Measurements from ENCODE around the gene EWSR1.
"Not testable (repeated sequence)": the region's sequence is repeated elsewhere in the genome, so short reads cannot be mapped to it uniquely, and the experiment has no call there.

Gene EWSR1

GRCh38 chr22:29342577-29343312, 74.7 kb downstream of the EWSR1 start:
- H3K4me3 Mint-ChIP-seq, result no peak overlapping the region
- intact Hi-C loops (cut with micrococcal nuclease), result no loop called here
- no peaks in the 10 kb centered on the region for H3K27me3 Mint-ChIP-seq
- H3K9me3 Mint-ChIP-seq, result no peaks in the 10 kb centered on the region
- H3K36me3 Mint-ChIP-seq (ENCODE audit: low read depth), result peaks cover 100% of the 10 kb centered on the region
- H3K27ac Mint-ChIP-seq, result no peak overlapping the region
- peaks cover 33% of the 10 kb centered on the region for H3K4me1 Mint-ChIP-seq (ENCODE audit: low read depth)

- H3K27ac Mint-ChIP-seq, result no peak overlapping the region
- H3K4me3 Mint-ChIP-seq, result no peak overlapping the region
- no peaks in the 10 kb centered on the region for H3K9me3 Mint-ChIP-seq
- peaks cover 32% of the 10 kb centered on the region for H3K4me1 Mint-ChIP-seq (ENCODE audit: low read depth)
- H3K27me3 Mint-ChIP-seq, result no peaks in the 10 kb centered on the region
- H3K36me3 Mint-ChIP-seq (ENCODE audit: low read depth), result peaks cover 100% of the 10 kb centered on the region
- intact Hi-C loops (cut with micrococcal nuclease), result no loop called here
These were observed 75.3 kb downstream of the EWSR1 start for GRCh38 chr22:29343313-29343805.

- Mint-ChIP-seq H3K36me3 (ENCODE audit: low read depth) (peaks cover 100% of the 10 kb centered on the region), H3K27ac (no peak overlapping the region), H3K4me1 (ENCODE audit: low read depth) (peaks cover 25% of the 10 kb centered on the region), H3K4me3 (no peak overlapping the region), H3K27me3 (no peaks in the 10 kb centered on the region), H3K9me3 (no peaks in the 10 kb centered on the region)
- intact Hi-C loops (cut with micrococcal nuclease), result no loop called here
These were observed 76.1 kb downstream of the EWSR1 start for GRCh38 chr22:29344137-29344536.

GRCh38 chr22:29344889-29345288, 76.8 kb downstream of the EWSR1 start:
- Mint-ChIP-seq H3K4me1 (ENCODE audit: low read depth) (peaks cover 20% of the 10 kb centered on the region), H3K36me3 (ENCODE audit: low read depth) (peaks cover 100% of the 10 kb centered on the region)
- intact Hi-C loops (cut with micrococcal nuclease); H3K27ac Mint-ChIP-seq; H3K9me3 Mint-ChIP-seq; H3K4me3 Mint-ChIP-seq; H3K27me3 Mint-ChIP-seq: not testable (repeated sequence)

GRCh38 chr22:29345932-29346331, 77.9 kb downstream of the EWSR1 start:
- intact Hi-C loops (cut with micrococcal nuclease), result no loop called here
- peaks cover 20% of the 10 kb centered on the region for H3K4me1 Mint-ChIP-seq (ENCODE audit: low read depth)
- H3K9me3 Mint-ChIP-seq, result no peaks in the 10 kb centered on the region
- H3K36me3 Mint-ChIP-seq (ENCODE audit: low read depth), result peaks cover 100% of the 10 kb centered on the region
- no peaks in the 10 kb centered on the region for H3K27me3 Mint-ChIP-seq
- H3K27ac Mint-ChIP-seq, result no peak overlapping the region
- no peak overlapping the region for H3K4me3 Mint-ChIP-seq

GRCh38 chr22:29346659-29347058, 78.6 kb downstream of the EWSR1 start:
- Mint-ChIP-seq H3K4me3 (no peak overlapping the region), H3K4me1 (ENCODE audit: low read depth) (peaks cover 20% of the 10 kb centered on the region), H3K9me3 (no peaks in the 10 kb centered on the region), H3K36me3 (ENCODE audit: low read depth) (peaks cover 100% of the 10 kb centered on the region), H3K27me3 (no peaks in the 10 kb centered on the region), H3K27ac (no peak overlapping the region)
- intact Hi-C loops (cut with micrococcal nuclease), result no loop called here

GRCh38 chr22:29348041-29348440, 80.0 kb downstream of the EWSR1 start:
- no peak overlapping the region for H3K27ac Mint-ChIP-seq
- H3K9me3 Mint-ChIP-seq, result no peaks in the 10 kb centered on the region
- no peaks in the 10 kb centered on the region for H3K27me3 Mint-ChIP-seq
- H3K4me3 Mint-ChIP-seq, result no peak overlapping the region
- peaks cover 19% of the 10 kb centered on the region for H3K4me1 Mint-ChIP-seq (ENCODE audit: low read depth)
- intact Hi-C loops (cut with micrococcal nuclease), result no loop called here
- peaks cover 100% of the 10 kb centered on the region for H3K36me3 Mint-ChIP-seq (ENCODE audit: low read depth)

- H3K27ac Mint-ChIP-seq, result no peak overlapping the region
- intact Hi-C loops (cut with micrococcal nuclease), result no loop called here
- no peaks in the 10 kb centered on the region for H3K9me3 Mint-ChIP-seq
- H3K4me1 Mint-ChIP-seq (ENCODE audit: low read depth), result peaks cover 17% of the 10 kb centered on the region
- H3K4me3 Mint-ChIP-seq, result no peak overlapping the region
- H3K27me3 Mint-ChIP-seq, result no peaks in the 10 kb centered on the region
- peaks cover 100% of the 10 kb centered on the region for H3K36me3 Mint-ChIP-seq (ENCODE audit: low read depth)
These were observed 80.9 kb downstream of the EWSR1 start for GRCh38 chr22:29348956-29349355.

All from dendritic cell treated with granulocyte-macrophage colony-stimulating factor and Interleukin-4, amounts not matched to agents 40 ng/mL and 50 ng/mL, for 4 days (primary cell).